Measurements from ENCODE around the gene KHSRP.
"Not testable (repeated sequence)": the region's sequence is repeated elsewhere in the genome, so short reads cannot be mapped to it uniquely, and the experiment has no call there.

KHSRP gene

GRCh38 chr19:6417713-6418561 lies 6.7 kb downstream of the KHSRP start:
- DNase-seq, result no peak

- DNase-seq, result no peak
Measured at GRCh38 chr19:6416658-6417405, 7.8 kb downstream of the KHSRP start.

GRCh38 chr19:6415591-6416190 lies 8.9 kb downstream of the KHSRP start:
- no peak for DNase-seq

GRCh38 chr19:6414793-6415590 lies 9.6 kb downstream of the KHSRP start:
- no peak for DNase-seq

GRCh38 chr19:6413721-6414643 lies 10.6 kb downstream of the KHSRP start:
- DNase-seq, result no peak

GRCh38 chr19:6413291-6413690 lies 11.3 kb downstream of the KHSRP start:
- DNase-seq, result no peak

- DNase-seq, result no peak
Measured at GRCh38 chr19:6412447-6413091, 12.0 kb downstream of the KHSRP start.

- no peak for DNase-seq
Measured at GRCh38 chr19:6412061-6412446, 12.6 kb downstream of the KHSRP start.

GRCh38 chr19:6409346-6409745 lies 15.3 kb downstream of the KHSRP start:
- DNase-seq, result no peak

GRCh38 chr19:6406401-6406800 lies 18.2 kb downstream of the KHSRP start:
- no peak for DNase-seq

GRCh38 chr19:6402837-6403608 lies 21.6 kb downstream of the KHSRP start:
- no peak for DNase-seq

- no peak for DNase-seq
Measured at GRCh38 chr19:6402058-6402457, 22.6 kb downstream of the KHSRP start.

GRCh38 chr19:6400062-6400944 lies 24.3 kb downstream of the KHSRP start:
- not testable (repeated sequence) for DNase-seq

GRCh38 chr19:6396305-6396704 lies 28.3 kb downstream of the KHSRP start:
- DNase-seq, result no peak

GRCh38 chr19:6394831-6395230 lies 29.8 kb downstream of the KHSRP start:
- no peak for DNase-seq

- DNase-seq, result peak in 1 of 2 experiments; percentile 57
Measured at GRCh38 chr19:6393983-6394412, 30.6 kb downstream of the KHSRP start.

- DNase-seq, result peak; percentile 85 to 92
Measured at GRCh38 chr19:6393074-6393982, 31.3 kb downstream of the KHSRP start, which contains the start of gene GTF2F1. GTF2F1 (minus strand) TSS chr19:6393164; CDS start chr19:6392995, 169 bp downstream.
